Stomach (tissue), 9 donors: Measurements from ENCODE around the gene SLC13A3. TPM values are rescaled to one million over a fixed set of nuclear protein-coding genes. Genes with fewer than 3 reads are reported as not detected.

ENCODE experiments used
- DNase-seq, 2 donors: peaks; one replicate each; pipeline versions ENCODE4 v3.0.0 to v3.0.0-alpha.2; 2013 to 2019
- H3K27ac ChIP-seq, 5 donors: fragments of 200-600 bp in 4 of 5; sonication (generic) in 4 of 5; one replicate each; pipeline ENCODE4 v1.5.1; 2013 to 2019; ENCODE audit warnings: mild to moderate bottlenecking in 1 of 5, moderate library complexity in 1 of 5
- H3K27me3 ChIP-seq, 3 donors: fragments of 200-600 bp; sonication (generic); one replicate each; pipeline ENCODE4 v1.5.1; 2017 to 2019; ENCODE audit warnings: mixed run types in 1 of 3
- H3K36me3 ChIP-seq, 4 donors: fragments of 200-600 bp; sonication (generic); 1 replicate in 3 of 4; 2 replicates in 1 of 4; pipeline ENCODE4 v1.5.1; 2016 to 2019
- H3K4me1 ChIP-seq, 4 donors: fragments of 200-600 bp; sonication (generic); one replicate each; pipeline ENCODE4 v1.5.1; 2016 to 2019
- H3K4me3 ChIP-seq, 4 donors: fragments of 200-600 bp; sonication (generic) in 3 of 4; one replicate each; pipeline ENCODE4 v1.5.1; 2016 to 2019; ENCODE audit warnings: mild to moderate bottlenecking in 1 of 4
- H3K9me3 ChIP-seq, 4 donors: fragments of 200-600 bp; sonication (generic); one replicate each; pipeline ENCODE4 v1.5.1; 2016 to 2019
- CTCF ChIP-seq, 7 experiments: fragments of 450-650 bp in 4 of 7; fragments of 200-600 bp in 3 of 7; sonication (generic) in 3 of 7; IDR thresholded peaks; one replicate each; pipeline ENCODE4 v1.5.1; 2016 to 2019; ENCODE audit warnings: antibody characterized with exemption in 7 of 7, control low read depth in 2 of 7, mild to moderate bottlenecking in 1 of 7
- EP300 ChIP-seq: sonication (generic); formaldehyde crosslinking; IDR thresholded peaks from one replicate; pipeline ENCODE4 v1.6.1; 2017; ENCODE audit warnings: antibody characterized with exemption
- POLR2A ChIP-seq, 4 donors: fragments of 450-650 bp; IDR thresholded peaks; one replicate each; pipeline ENCODE4 v1.6.1; 2016; ENCODE audit warnings: antibody characterized with exemption in 4 of 4, control low read depth in 2 of 4, mild to moderate bottlenecking in 1 of 4, moderate library complexity in 1 of 4
- POLR2AphosphoS5 ChIP-seq, 3 donors: sonication (generic); formaldehyde crosslinking; IDR thresholded peaks; one replicate each; pipeline ENCODE4 v1.6.1; 2016; ENCODE audit warnings: antibody characterized with exemption in 3 of 3
- WGBS, 5 donors: extraction: QIAGEN DNeasy Blood & Tissue Kit in 3 of 5; methylation state at CpG; one replicate each; pipeline versions ENCODE4 v1.1.5 to v1.1.7; 2013 to 2018; 5-methylcytosine and 5-hydroxymethylcytosine counted together
- intact Hi-C: fragments of 100-400 bp; cut with DNase I; formaldehyde crosslinking; loops from one replicate; pipeline ENCODE4 v1.15.1; 2023; ENCODE audit warnings: low total_unique reads
- polyA plus RNA-seq, 3 donors: library from polyadenylated mRNA; stranded (reverse); fragments of 200-250 nt; gene quantifications; one replicate each; pipeline ENCODE4 v1.2.3, GENCODE V29; 2013
- total RNA-seq, 5 donors: library from RNA; depleted of rRNA; stranded (reverse); fragments of >200 nt; gene quantifications; one replicate each; pipeline versions ENCODE4 v1.1.0 to v1.2.3, GENCODE V29; 2014 to 2016
- donor health status: healthy with polysubstance abuse.
- donor health status: Bipolar disorder and iron deficiency.
- donor health status: healthy.

SLC13A3 gene
- total and polyA plus RNA-seq, 8 donors: 0.61 to 6.6 (median 1.4) TPM; not detected in 2

DNA sequence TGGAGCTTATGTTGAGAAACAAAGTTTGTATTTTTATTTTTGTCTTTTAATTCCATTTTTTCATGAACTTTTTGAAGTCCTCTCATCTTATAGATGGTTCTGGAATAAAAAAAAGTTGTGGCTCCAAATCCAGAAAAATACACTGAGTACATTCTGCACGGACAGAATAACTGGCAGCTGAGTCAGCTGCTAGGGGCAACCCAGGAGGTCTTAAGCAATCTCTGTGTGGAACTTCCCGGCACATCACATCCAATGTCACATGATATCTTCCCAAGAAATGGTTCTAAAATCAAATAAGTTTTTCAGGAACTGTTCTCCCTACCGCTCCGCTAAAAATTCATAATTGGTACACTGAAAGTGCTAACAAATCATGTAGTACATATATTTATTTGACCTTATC is 29.8 kb downstream of the SLC13A3 start:
- Histone ChIP-seq H3K36me3 (no peaks in the 10 kb centered on the region), H3K27me3 (no peaks in the 10 kb centered on the region), H3K4me3 (no peak overlapping the region), H3K4me1 (no peaks in the 10 kb centered on the region), H3K27ac (no peak overlapping the region), H3K9me3 (peaks cover 0 to 18% (median 8%) of the 10 kb centered on the region in 4 donors)
- TF ChIP-seq CTCF (IDR thresholded peaks at IDR 0.05): no peak
- WGBS, 5 donors: 74 to 83% (median 82%) methylated on average over 4 of the region's 4 CpGs
- no peak for DNase-seq
- intact Hi-C loops: no loop called here

DNA sequence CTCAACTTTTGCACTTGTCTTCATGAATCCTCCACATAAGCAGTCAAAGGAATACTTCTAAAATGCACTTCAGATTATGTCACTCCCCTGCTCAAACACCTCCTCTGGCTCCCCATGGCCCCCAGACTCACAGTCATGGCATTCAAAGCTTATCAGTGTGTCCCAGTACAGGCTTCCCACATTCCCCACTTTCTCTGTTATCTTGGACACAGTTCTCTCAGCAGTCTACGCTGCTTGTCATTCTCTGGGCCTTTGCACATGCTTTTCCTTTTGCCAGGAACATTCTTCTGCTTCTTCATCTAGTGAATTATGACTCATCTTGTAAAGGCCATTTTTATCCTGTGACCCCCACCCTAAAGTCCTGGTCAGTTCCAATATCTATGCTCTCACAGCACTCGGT is 31.8 kb downstream of the SLC13A3 start:
- no peaks in the 10 kb centered on the region for H3K4me1 ChIP-seq
- no peak overlapping the region for H3K27ac ChIP-seq
- no peaks in the 10 kb centered on the region for H3K36me3 ChIP-seq
- intact Hi-C loops: no loop called here
- H3K27me3 ChIP-seq: no peaks in the 10 kb centered on the region
- peaks cover 0 to 8% (median 3%) of the 10 kb centered on the region in 4 donors for H3K9me3 ChIP-seq
- WGBS, 5 donors: 86 to 99% (median 89%) methylated on average over 2 of the region's 2 CpGs
- no peak for DNase-seq
- H3K4me3 ChIP-seq: no peak overlapping the region
- TF ChIP-seq POLR2A (IDR thresholded peaks at IDR 0.05): no peak
- TF ChIP-seq CTCF (IDR thresholded peaks at IDR 0.05): no peak
- no peak for TF ChIP-seq POLR2AphosphoS5 (IDR thresholded peaks at IDR 0.05)
- TF ChIP-seq EP300: no peak

GRCh38 chr20:46618316-46619100 is 32.8 kb downstream of the SLC13A3 start:
- TF ChIP-seq POLR2AphosphoS5 (IDR thresholded peaks at IDR 0.05): no peak
- no peak for TF ChIP-seq CTCF (IDR thresholded peaks at IDR 0.05)
- no peak for TF ChIP-seq POLR2A (IDR thresholded peaks at IDR 0.05)
- TF ChIP-seq EP300: no peak
- Histone ChIP-seq H3K27ac (no peak overlapping the region), H3K4me3 (no peak overlapping the region), H3K4me1 (no peaks in the 10 kb centered on the region), H3K36me3 (no peaks in the 10 kb centered on the region), H3K9me3 (no peaks in the 10 kb centered on the region), H3K27me3 (no peaks in the 10 kb centered on the region)
- WGBS, 5 donors: 83 to 93% (median 87%) methylated on average over 7 of the region's 7 CpGs
- intact Hi-C loops: no loop called here
- no peak for DNase-seq

DNA sequence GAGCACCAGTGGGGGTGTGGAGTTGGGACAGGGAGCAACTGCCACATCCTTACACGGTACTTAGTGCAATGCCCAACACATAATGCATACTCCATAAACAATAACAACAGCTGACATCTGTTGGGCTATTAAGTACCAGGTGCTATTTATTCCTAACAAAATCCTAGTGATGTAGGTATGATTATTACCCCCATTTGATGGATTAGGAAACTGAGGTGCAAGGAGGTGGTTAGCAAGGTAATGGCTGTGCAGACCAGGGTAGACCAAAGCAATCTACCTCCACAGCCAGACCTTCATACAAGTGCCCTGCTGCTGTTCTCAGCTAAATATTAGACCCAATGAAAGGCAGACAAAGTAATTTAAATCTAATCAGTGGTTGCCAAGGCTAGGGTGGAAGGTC is 36.8 kb downstream of the SLC13A3 start:
- no peak for DNase-seq
- no peak for TF ChIP-seq POLR2A (IDR thresholded peaks at IDR 0.05)
- TF ChIP-seq POLR2AphosphoS5 (IDR thresholded peaks at IDR 0.05): no peak
- 76 to 100% (median 89%) methylated on average over 1 of the region's 1 CpG for WGBS, 5 donors
- no peaks in the 10 kb centered on the region for H3K36me3 ChIP-seq
- H3K4me3 ChIP-seq: no peak overlapping the region
- no peak overlapping the region for H3K27ac ChIP-seq
- no peaks in the 10 kb centered on the region for H3K4me1 ChIP-seq
- peaks cover 0 to 6% (median 2%) of the 10 kb centered on the region in 4 donors for H3K9me3 ChIP-seq
- no peaks in the 10 kb centered on the region for H3K27me3 ChIP-seq
- intact Hi-C loops: no loop called here

DNA sequence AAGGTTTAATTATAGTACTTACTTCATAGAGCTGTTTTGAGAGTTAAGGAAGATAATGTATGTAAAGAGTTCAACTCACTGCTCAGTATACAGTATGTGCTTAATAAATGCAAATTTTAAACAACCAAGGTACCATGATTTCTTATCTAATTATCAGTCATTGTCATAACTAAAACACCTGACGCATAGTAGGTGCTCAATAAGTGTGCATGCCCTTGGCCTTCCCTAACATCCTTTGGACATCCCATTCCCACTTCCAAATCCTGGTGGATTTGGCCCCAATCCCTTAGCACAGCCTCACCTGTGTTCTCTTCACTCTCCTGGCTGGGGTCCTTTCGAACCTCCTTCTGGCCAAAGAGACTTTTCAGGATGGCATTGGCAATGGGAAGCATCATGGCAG is 41.1 kb downstream of the SLC13A3 start:
- Histone ChIP-seq H3K36me3 (no peaks in the 10 kb centered on the region), H3K4me1 (no peaks in the 10 kb centered on the region), H3K27ac (no peak overlapping the region), H3K27me3 (no peaks in the 10 kb centered on the region), H3K4me3 (no peak overlapping the region), H3K9me3 (peaks cover 0 to 6% (median 2%) of the 10 kb centered on the region in 4 donors)
- no peak for TF ChIP-seq CTCF (IDR thresholded peaks at IDR 0.05)
- no peak for TF ChIP-seq POLR2AphosphoS5 (IDR thresholded peaks at IDR 0.05)
- no peak for TF ChIP-seq POLR2A (IDR thresholded peaks at IDR 0.05)
- TF ChIP-seq EP300: no peak
- no peak for DNase-seq
- intact Hi-C loops: no loop called here
- WGBS, 5 donors: 88 to 96% (median 93%) methylated on average over 2 of the region's 2 CpGs
